ENCODE data around the gene ADGRB3.
"Not testable (repeated sequence)": the region's sequence is repeated elsewhere in the genome, so short reads cannot be mapped to it uniquely, and the experiment has no call there.

- not testable (repeated sequence) for TF ChIP-seq CTCF (conservative IDR thresholded peaks at IDR 0.05; ENCODE audit: low read depth, low read length); EZH2 (IDR thresholded peaks at IDR 0.05; ENCODE audit: borderline replicate concordance, low read depth, low read length, poor library complexity, severe bottlenecking)
These were observed 277.7 kb downstream of the ADGRB3 start for GRCh38 chr6:68912805-68913204.

Data from A673 (cell line).